ENCODE results near the gene CRYBB3. TPM values are rescaled to one million over a fixed set of nuclear protein-coding genes. Genes with fewer than 3 reads are reported as not detected.

The CRYBB3 gene
- total RNA-seq, 1 experiment from 2014 or later, result 0.39 TPM

DNA sequence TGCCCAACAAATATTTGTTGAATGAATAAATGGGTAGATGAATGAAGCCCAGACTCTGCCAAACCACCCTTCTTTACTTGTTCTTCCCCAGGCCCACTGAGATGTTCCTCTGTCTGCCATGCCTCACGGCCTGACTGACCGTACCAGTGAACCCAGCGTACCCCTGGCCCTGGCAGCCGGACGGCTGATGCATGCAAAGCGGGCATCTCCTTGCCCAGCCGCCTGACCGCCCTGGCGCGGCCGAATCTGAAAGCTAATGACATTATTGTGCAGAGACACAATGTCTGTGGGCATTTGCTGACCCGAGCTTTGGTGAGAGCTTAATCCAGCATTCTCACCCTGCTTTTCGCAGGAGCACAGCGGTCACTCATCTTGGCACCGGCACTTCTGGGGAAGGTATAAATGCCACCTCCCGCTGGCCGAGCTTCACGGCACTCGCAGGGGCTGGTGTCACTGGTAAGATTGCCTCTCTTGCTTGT, 19.6 kb downstream of the CRYBB3 start, which contains the start of gene CRYBB2:
Gene CRYBB2, plus strand, starts transcription at position 429 of the 479 bp plus-strand sequence. CDS start 1,791 bp downstream, outside the sequence.
- H3K4me3 Mint-ChIP-seq, result no peak within 1 kb of the TSS
- no peak within 1 kb of the TSS for H3K9ac ChIP-seq (ENCODE audit: extremely low read depth, insufficient read length, low read length)
- H3K27ac Mint-ChIP-seq, result no peak within 1 kb of the TSS
- DNase-seq, result no peak
- no peaks in the 10 kb centered on the region for H3K27me3 ChIP-seq (ENCODE audit: insufficient read depth, low read length)
- H2AFZ ChIP-seq (ENCODE audit: low read length), result no peak within 1 kb of the TSS
- no peak within 1 kb of the TSS for H4K8ac ChIP-seq (replicated peaks; ENCODE audit: insufficient read length, low read depth, low read length)
- H3T11ph ChIP-seq (ENCODE audit: low read length), result no peak within 1 kb of the TSS
- H3K27me3 Mint-ChIP-seq (ENCODE audit: low read depth), result peaks cover 36% of the 10 kb centered on the region
- no peaks in the 10 kb centered on the region for H3K23me2 ChIP-seq (ENCODE audit: insufficient read length, low read depth, low read length, poor library complexity, severe bottlenecking)
- TF ChIP-seq, protein P1, sequence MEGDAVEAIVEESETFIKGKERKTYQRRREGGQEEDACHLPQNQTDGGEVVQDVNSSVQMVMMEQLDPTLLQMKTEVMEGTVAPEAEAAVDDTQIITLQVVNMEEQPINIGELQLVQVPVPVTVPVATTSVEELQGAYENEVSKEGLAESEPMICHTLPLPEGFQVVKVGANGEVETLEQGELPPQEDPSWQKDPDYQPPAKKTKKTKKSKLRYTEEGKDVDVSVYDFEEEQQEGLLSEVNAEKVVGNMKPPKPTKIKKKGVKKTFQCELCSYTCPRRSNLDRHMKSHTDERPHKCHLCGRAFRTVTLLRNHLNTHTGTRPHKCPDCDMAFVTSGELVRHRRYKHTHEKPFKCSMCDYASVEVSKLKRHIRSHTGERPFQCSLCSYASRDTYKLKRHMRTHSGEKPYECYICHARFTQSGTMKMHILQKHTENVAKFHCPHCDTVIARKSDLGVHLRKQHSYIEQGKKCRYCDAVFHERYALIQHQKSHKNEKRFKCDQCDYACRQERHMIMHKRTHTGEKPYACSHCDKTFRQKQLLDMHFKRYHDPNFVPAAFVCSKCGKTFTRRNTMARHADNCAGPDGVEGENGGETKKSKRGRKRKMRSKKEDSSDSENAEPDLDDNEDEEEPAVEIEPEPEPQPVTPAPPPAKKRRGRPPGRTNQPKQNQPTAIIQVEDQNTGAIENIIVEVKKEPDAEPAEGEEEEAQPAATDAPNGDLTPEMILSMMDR (conservative IDR thresholded peaks at IDR 0.05), result no peak
- H3K9me3 ChIP-seq (ENCODE audit: control insufficient read depth, low read depth, low read length), result no peaks in the 10 kb centered on the region
- H3K79me2 ChIP-seq (ENCODE audit: insufficient read depth, low read length), result no peaks in the 10 kb centered on the region
- H2BK15ac ChIP-seq (ENCODE audit: low read depth, low read length), result no peak within 1 kb of the TSS
- H3K14ac ChIP-seq (ENCODE audit: insufficient read depth, low read length), result no peak within 1 kb of the TSS
- no CpG with 5 or more reads among the region's 19 CpGs for WGBS (ENCODE audit: extremely low coverage, insufficient read length, low lambda C conversion rate)
- H2BK5ac ChIP-seq (ENCODE audit: insufficient read length, low read length), result no peak within 1 kb of the TSS
- H3K4me2 ChIP-seq (ENCODE audit: insufficient read depth, insufficient read length, low read length), result no peak within 1 kb of the TSS
- H3K18ac ChIP-seq (ENCODE audit: insufficient read length, low read depth, low read length), result no peak within 1 kb of the TSS
- H2BK12ac ChIP-seq (ENCODE audit: insufficient read length, low read depth, low read length), result no peak within 1 kb of the TSS
- no peak within 1 kb of the TSS for H4K91ac ChIP-seq (ENCODE audit: insufficient read length, low read depth, low read length)
- H2BK20ac ChIP-seq (ENCODE audit: low read depth, low read length, poor library complexity, severe bottlenecking), result no peak within 1 kb of the TSS
- peaks cover 0 to 2% (median 2%) of the 10 kb centered on the region in 3 experiments; a peak in 3 of 7 replicates for H3K36me3 Mint-ChIP-seq (ENCODE audit: insufficient read depth in 1 of 3, low read depth in 3 of 3)
- no peak within 1 kb of the TSS for H3K4ac ChIP-seq (ENCODE audit: low read depth, low read length)
- H4K5ac ChIP-seq (ENCODE audit: insufficient read length, low read depth, low read length), result no peak within 1 kb of the TSS
- no peak within 1 kb of the TSS for H3K56ac ChIP-seq (ENCODE audit: insufficient read length, low read depth, low read length)
- peaks cover 5 to 7% of the 10 kb centered on the region in 2 experiments; a peak in 3 of 5 replicates for H3K9me3 Mint-ChIP-seq
- H3K23ac ChIP-seq (ENCODE audit: insufficient read length, low read depth, low read length), result no peak within 1 kb of the TSS
- no peaks in the 10 kb centered on the region for H3K4me1 ChIP-seq (ENCODE audit: insufficient read depth, low read length)
- no peak within 1 kb of the TSS for H3K27ac ChIP-seq (ENCODE audit: insufficient read length, low read depth, low read length)
- no peaks in the 10 kb centered on the region for H4K20me1 ChIP-seq (ENCODE audit: control insufficient read depth, insufficient read depth, insufficient read length)
- H3K4me1 Mint-ChIP-seq, result 0 out of 4 replicates have a peak, but pooled peaks cover 0 to 4% of the 10 kb centered on the region in 2 experiments
- no peak within 1 kb of the TSS for H2AK5ac ChIP-seq (ENCODE audit: insufficient read length, low read length)
- no peak within 1 kb of the TSS for H2BK120ac ChIP-seq (ENCODE audit: low read depth, low read length, poor library complexity, severe bottlenecking)
- no peaks in the 10 kb centered on the region for H3K79me1 ChIP-seq (ENCODE audit: insufficient read depth, low read depth, low read length, poor library complexity, severe bottlenecking)

Measured in H9 (cell line).